NCI-H128 (cell line): ENCODE results near the gene SPATA31E1.
"Not testable (repeated sequence)": the region's sequence is repeated elsewhere in the genome, so short reads cannot be mapped to it uniquely, and the experiment has no call there.

Experiments used
- DNase-seq: peaks from one replicate; lab custom pipeline; 2025; ENCODE audit not compliant: unreplicated experiment; lab: John Stamatoyannopoulos, UW

SPATA31E1 gene

GRCh38 chr9:87919013-87919412 lies 36.3 kb downstream of the SPATA31E1 start:
- DNase-seq, result not testable (repeated sequence)

GRCh38 chr9:87921561-87921960 lies 38.9 kb downstream of the SPATA31E1 start:
- not testable (repeated sequence) for DNase-seq

- not testable (repeated sequence) for DNase-seq
These were observed 40.3 kb downstream of the SPATA31E1 start for GRCh38 chr9:87923012-87923411.

GRCh38 chr9:87924851-87925250 lies 42.2 kb downstream of the SPATA31E1 start:
- not testable (repeated sequence) for DNase-seq

- not testable (repeated sequence) for DNase-seq
These were observed 46.5 kb downstream of the SPATA31E1 start for GRCh38 chr9:87929152-87929551.

GRCh38 chr9:87934444-87934843 lies 51.8 kb downstream of the SPATA31E1 start:
- DNase-seq, result not testable (repeated sequence)

- not testable (repeated sequence) for DNase-seq
These were observed 54.7 kb downstream of the SPATA31E1 start for GRCh38 chr9:87937352-87937751.

GRCh38 chr9:87937918-87938317 lies 55.2 kb downstream of the SPATA31E1 start:
- DNase-seq, result not testable (repeated sequence)

GRCh38 chr9:87938336-87938735 lies 55.7 kb downstream of the SPATA31E1 start:
- DNase-seq, result not testable (repeated sequence)
